Caco-2 (cell line): ENCODE measurements around the gene TMC7. TPM values are rescaled to one million over a fixed set of nuclear protein-coding genes. Genes with fewer than 3 reads are reported as not detected.

Experiments
- BruUV-seq: library from RNA; stranded (reverse); fragments of 400-500 nt; replicated peaks from 2 replicates; lab custom pipeline; 2021; lab: Mats Ljungman, UMichigan
- CTCF ChIA-PET: fragments of 300-600 bp; sonication (Branson Sonifier 250); formaldehyde crosslinking; loops from one replicate; lab custom pipeline; 2022; ENCODE audit warnings: antibody characterized with exemption; lab: Charles Lee
- POLR2A ChIA-PET: fragments of 300-600 bp; sonication (Branson Sonifier 250); formaldehyde crosslinking; loops from one replicate; lab custom pipeline; 2022; ENCODE audit warnings: antibody characterized with exemption; lab: Charles Lee
- DNase-seq, 2 experiments: peaks; one replicate each; pipeline versions ENCODE4 v3.0.0 to v3.0.0-alpha.2; 2020 to 2022
- H3K27me3 ChIP-seq: replicated peaks from 2 replicates; pipeline ENCODE4 v1.6.0; 2011; ENCODE audit warnings: low read length; ENCODE audit not compliant: control insufficient read depth, insufficient read depth
- H3K36me3 ChIP-seq: 2 replicates; pipeline ENCODE4 v1.5.1; 2011; ENCODE audit warnings: low read length; ENCODE audit not compliant: control insufficient read depth, insufficient read depth
- H3K4me1 ChIP-seq: fragments of 250-450 bp; sonication (Bioruptor Pico); 2 replicates; pipeline ENCODE4 v1.5.1; 2020; ENCODE audit warnings: mild to moderate bottlenecking
- H3K4me3 ChIP-seq: 2 replicates; pipeline ENCODE4 v1.5.1; 2011; ENCODE audit warnings: low read depth, mild to moderate bottlenecking, control low read depth, low read length
- H3K9me3 ChIP-seq: fragments of 250-450 bp; sonication (Bioruptor Pico); 2 replicates; pipeline ENCODE4 v1.5.1; 2020; ENCODE audit warnings: mild to moderate bottlenecking, moderate library complexity
- H3K27ac Mint-ChIP-seq: one replicate; pipeline ENCODE4 v1.8.0; 2022; ENCODE audit warnings: mixed read lengths; ENCODE audit not compliant: unreplicated experiment
- H3K27me3 Mint-ChIP-seq: one replicate; pipeline ENCODE4 v1.8.0; 2022; ENCODE audit warnings: mixed read lengths; ENCODE audit not compliant: insufficient read depth, unreplicated experiment
- H3K36me3 Mint-ChIP-seq: one replicate; pipeline ENCODE4 v1.8.0; 2022; ENCODE audit warnings: mild to moderate bottlenecking, mixed read lengths; ENCODE audit not compliant: insufficient read depth, unreplicated experiment
- H3K4me1 Mint-ChIP-seq: one replicate; pipeline ENCODE4 v1.8.0; 2022; ENCODE audit warnings: low read depth, mixed read lengths; ENCODE audit not compliant: unreplicated experiment
- H3K4me3 Mint-ChIP-seq: one replicate; pipeline ENCODE4 v1.8.0; 2022; ENCODE audit warnings: mild to moderate bottlenecking, moderate library complexity, mixed read lengths; ENCODE audit not compliant: unreplicated experiment
- H3K9me3 Mint-ChIP-seq: one replicate; pipeline ENCODE4 v1.8.0; 2022; ENCODE audit warnings: mixed read lengths; ENCODE audit not compliant: unreplicated experiment
- intact Hi-C: fragments of 100-400 bp; cut with micrococcal nuclease; formaldehyde crosslinking; loops from one replicate; pipeline ENCODE4 v1.10.0; 2022; ENCODE audit not compliant: unreplicated experiment
- total RNA-seq: library from RNA; stranded (reverse); gene quantifications from 2 replicates; pipeline ENCODE4 v1.2.3, GENCODE V29; 2022
- TF ChIP-seq, protein P1 (sequence below), 2 experiments: fragments of 200-600 bp in 1 of 2; IDR thresholded peaks; 1 replicate in 1 of 2; 2 replicates in 1 of 2; pipeline versions ENCODE4 v1.5.1 to v1.8.0; 2011 to 2022; ENCODE audit warnings: antibody characterized with exemption in 1 of 2, control low read depth in 1 of 2, inconsistent platforms in 1 of 2, low read depth in 1 of 2, low read length in 1 of 2, mild to moderate bottlenecking in 1 of 2, moderate library complexity in 1 of 2; ENCODE audit not compliant: insufficient read depth in 1 of 2, severe bottlenecking in 1 of 2, unreplicated experiment in 1 of 2

The TMC7 gene
- total RNA-seq, 1 experiment from 2014 or later = 4.0 TPM

DNA sequence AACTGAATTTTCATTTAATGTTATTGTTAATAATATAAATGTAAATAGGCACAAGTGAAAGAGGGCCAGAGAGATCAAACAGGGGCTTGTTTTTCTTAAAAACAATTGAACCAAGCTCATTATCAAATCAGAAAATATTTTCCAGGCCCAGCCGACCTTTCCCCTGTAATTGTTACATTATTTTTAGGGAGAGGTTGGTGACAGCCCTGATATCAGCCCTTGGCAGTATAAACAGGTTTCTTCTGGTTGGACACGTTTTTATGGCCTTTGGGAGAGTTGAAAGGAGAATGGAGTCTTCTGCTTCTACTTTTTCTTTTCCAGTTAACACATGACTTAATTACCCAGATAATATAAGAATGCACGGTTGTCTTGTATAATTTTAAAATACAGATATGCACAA lies 43.7 kb downstream of the TMC7 start:
- TF ChIP-seq, protein P1, sequence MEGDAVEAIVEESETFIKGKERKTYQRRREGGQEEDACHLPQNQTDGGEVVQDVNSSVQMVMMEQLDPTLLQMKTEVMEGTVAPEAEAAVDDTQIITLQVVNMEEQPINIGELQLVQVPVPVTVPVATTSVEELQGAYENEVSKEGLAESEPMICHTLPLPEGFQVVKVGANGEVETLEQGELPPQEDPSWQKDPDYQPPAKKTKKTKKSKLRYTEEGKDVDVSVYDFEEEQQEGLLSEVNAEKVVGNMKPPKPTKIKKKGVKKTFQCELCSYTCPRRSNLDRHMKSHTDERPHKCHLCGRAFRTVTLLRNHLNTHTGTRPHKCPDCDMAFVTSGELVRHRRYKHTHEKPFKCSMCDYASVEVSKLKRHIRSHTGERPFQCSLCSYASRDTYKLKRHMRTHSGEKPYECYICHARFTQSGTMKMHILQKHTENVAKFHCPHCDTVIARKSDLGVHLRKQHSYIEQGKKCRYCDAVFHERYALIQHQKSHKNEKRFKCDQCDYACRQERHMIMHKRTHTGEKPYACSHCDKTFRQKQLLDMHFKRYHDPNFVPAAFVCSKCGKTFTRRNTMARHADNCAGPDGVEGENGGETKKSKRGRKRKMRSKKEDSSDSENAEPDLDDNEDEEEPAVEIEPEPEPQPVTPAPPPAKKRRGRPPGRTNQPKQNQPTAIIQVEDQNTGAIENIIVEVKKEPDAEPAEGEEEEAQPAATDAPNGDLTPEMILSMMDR (IDR thresholded peaks at IDR 0.05; ENCODE audit: insufficient read depth in 1 of 2, low read depth in 1 of 2, low read length in 1 of 2, severe bottlenecking in 1 of 2, unreplicated experiment in 1 of 2) = no peak
- Mint-ChIP-seq H3K9me3 (no peaks in the 10 kb centered on the region), H3K36me3 (peaks cover 12% of the 10 kb centered on the region), H3K27ac (no peak overlapping the region), H3K27me3 (no peaks in the 10 kb centered on the region), H3K4me3 (no peak overlapping the region), H3K4me1 (no peaks in the 10 kb centered on the region)
- Histone ChIP-seq H3K36me3 (no peaks in the 10 kb centered on the region), H3K4me1 (no peaks in the 10 kb centered on the region), H3K4me3 (no peak overlapping the region), H3K9me3 (no peaks in the 10 kb centered on the region), H3K27me3 (no peaks in the 10 kb centered on the region)
- BruUV-seq = no TSS peak
- CTCF ChIA-PET = no interaction called here
- no peak for DNase-seq
- intact Hi-C loops = no loop called here
- POLR2A ChIA-PET = no interaction called here

DNA sequence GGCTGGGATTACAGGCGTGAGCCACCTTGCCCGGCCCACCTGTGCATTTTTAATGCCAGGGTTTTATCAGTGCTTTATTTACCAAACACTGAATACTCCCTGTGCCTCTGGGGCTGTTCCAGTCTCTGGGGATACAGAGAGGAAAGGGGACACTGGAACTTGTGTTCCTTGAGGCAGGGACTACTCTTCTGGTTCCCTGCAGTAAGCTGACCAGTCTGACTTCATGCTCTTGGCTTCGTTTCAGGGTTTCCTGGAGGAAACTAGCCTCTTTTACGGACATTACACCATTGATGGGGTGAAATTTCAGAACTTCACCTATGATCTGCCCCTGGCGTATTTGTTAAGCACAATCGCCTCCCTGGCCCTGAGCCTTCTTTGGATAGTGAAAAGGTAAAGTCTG lies 46.2 kb downstream of the TMC7 start:
- Histone ChIP-seq H3K4me1 (no peaks in the 10 kb centered on the region), H3K4me3 (no peak overlapping the region), H3K9me3 (no peaks in the 10 kb centered on the region), H3K27me3 (no peaks in the 10 kb centered on the region), H3K36me3 (no peaks in the 10 kb centered on the region)
- TF ChIP-seq, protein P1 (IDR thresholded peaks at IDR 0.05; ENCODE audit: insufficient read depth in 1 of 2, low read depth in 1 of 2, low read length in 1 of 2, severe bottlenecking in 1 of 2, unreplicated experiment in 1 of 2) = no peak
- ChIA-PET CTCF (no interaction called here), POLR2A (no interaction called here)
- Mint-ChIP-seq H3K4me1 (no peaks in the 10 kb centered on the region), H3K27ac (no peak overlapping the region), H3K9me3 (no peaks in the 10 kb centered on the region), H3K4me3 (no peak overlapping the region), H3K36me3 (peaks cover 12% of the 10 kb centered on the region), H3K27me3 (no peaks in the 10 kb centered on the region)
- intact Hi-C loops = no loop called here
- no TSS peak for BruUV-seq
- no peak for DNase-seq

- Mint-ChIP-seq H3K9me3 (no peaks in the 10 kb centered on the region), H3K27ac (no peak overlapping the region), H3K27me3 (no peaks in the 10 kb centered on the region), H3K36me3 (peaks cover 12% of the 10 kb centered on the region), H3K4me1 (no peaks in the 10 kb centered on the region), H3K4me3 (no peak overlapping the region)
- H3K9me3 ChIP-seq = no peaks in the 10 kb centered on the region
- intact Hi-C loops = no loop called here
- ChIA-PET CTCF (no interaction called here), POLR2A (no interaction called here)
- H3K36me3 ChIP-seq = no peaks in the 10 kb centered on the region
- no TSS peak for BruUV-seq
- H3K27me3 ChIP-seq = no peaks in the 10 kb centered on the region
- no peak overlapping the region for H3K4me3 ChIP-seq
- DNase-seq = no peak
- no peaks in the 10 kb centered on the region for H3K4me1 ChIP-seq
- TF ChIP-seq, protein P1 (IDR thresholded peaks at IDR 0.05; ENCODE audit: insufficient read depth in 1 of 2, low read depth in 1 of 2, low read length in 1 of 2, severe bottlenecking in 1 of 2, unreplicated experiment in 1 of 2) = no peak
Observed at GRCh38 chr16:19031738-19032137, 48.0 kb downstream of the TMC7 start.
